B cell (primary cell): ENCODE measurements around the gene UCP2.

Source experiments
- EZH2 ChIP-seq: IDR thresholded peaks from 2 replicates; pipeline ENCODE4 v1.6.1; 2012; ENCODE audit warnings: borderline replicate concordance, low read depth, mild to moderate bottlenecking, moderate library complexity, low read length; ENCODE audit not compliant: insufficient read depth, poor library complexity, severe bottlenecking
- TF ChIP-seq, protein P1 (sequence below): fragments of 200-600 bp; IDR thresholded peaks from one replicate; pipeline ENCODE4 v1.8.0; 2022; ENCODE audit warnings: antibody characterized with exemption, mild to moderate bottlenecking

DNA sequence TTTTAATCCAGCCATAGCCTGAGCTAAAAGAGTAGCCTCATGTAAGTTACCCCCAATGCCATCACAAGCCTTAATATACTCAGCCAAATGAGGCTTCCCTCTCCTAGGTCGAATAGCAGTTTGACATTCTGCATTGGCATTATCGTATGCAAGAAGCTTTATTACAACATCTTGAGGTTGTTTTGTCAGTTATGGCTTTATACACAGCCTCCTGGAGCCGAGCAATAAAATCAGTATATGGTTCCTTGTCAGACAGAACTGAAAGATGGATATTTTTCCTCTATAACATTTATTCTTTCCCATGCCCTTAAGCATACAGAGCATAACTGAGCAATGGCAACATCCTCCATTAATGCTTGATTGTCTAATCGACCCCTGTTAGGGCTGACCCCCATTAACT, 37.2 kb downstream of the UCP2 start:
- TF ChIP-seq, protein P1, sequence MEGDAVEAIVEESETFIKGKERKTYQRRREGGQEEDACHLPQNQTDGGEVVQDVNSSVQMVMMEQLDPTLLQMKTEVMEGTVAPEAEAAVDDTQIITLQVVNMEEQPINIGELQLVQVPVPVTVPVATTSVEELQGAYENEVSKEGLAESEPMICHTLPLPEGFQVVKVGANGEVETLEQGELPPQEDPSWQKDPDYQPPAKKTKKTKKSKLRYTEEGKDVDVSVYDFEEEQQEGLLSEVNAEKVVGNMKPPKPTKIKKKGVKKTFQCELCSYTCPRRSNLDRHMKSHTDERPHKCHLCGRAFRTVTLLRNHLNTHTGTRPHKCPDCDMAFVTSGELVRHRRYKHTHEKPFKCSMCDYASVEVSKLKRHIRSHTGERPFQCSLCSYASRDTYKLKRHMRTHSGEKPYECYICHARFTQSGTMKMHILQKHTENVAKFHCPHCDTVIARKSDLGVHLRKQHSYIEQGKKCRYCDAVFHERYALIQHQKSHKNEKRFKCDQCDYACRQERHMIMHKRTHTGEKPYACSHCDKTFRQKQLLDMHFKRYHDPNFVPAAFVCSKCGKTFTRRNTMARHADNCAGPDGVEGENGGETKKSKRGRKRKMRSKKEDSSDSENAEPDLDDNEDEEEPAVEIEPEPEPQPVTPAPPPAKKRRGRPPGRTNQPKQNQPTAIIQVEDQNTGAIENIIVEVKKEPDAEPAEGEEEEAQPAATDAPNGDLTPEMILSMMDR = no peak
- no peak for TF ChIP-seq EZH2
